IPS-20b (cell line): ENCODE data around the gene METTL6.
"Not testable (repeated sequence)": the region's sequence is repeated elsewhere in the genome, so short reads cannot be mapped to it uniquely, and the experiment has no call there.

Source experiments
- H3K27ac ChIP-seq: one replicate; pipeline ENCODE4 v1.5.1; 2013; ENCODE audit warnings: low read length
- H3K27me3 ChIP-seq: 2 replicates; pipeline ENCODE4 v1.6.1; 2013; ENCODE audit warnings: mild to moderate bottlenecking, low read length, inconsistent platforms; ENCODE audit not compliant: insufficient read depth
- H3K36me3 ChIP-seq: 2 replicates; pipeline ENCODE4 v1.6.1; 2013; ENCODE audit warnings: low read depth, mild to moderate bottlenecking, inconsistent platforms, low read length, moderate library complexity; ENCODE audit not compliant: insufficient read depth
- H3K4me1 ChIP-seq: 2 replicates; pipeline ENCODE4 v1.6.1; 2013; ENCODE audit warnings: mild to moderate bottlenecking, control low read depth, inconsistent platforms, low read length, moderate library complexity; ENCODE audit not compliant: insufficient read depth
- H3K4me3 ChIP-seq: 2 replicates; pipeline ENCODE4 v1.5.1; 2013; ENCODE audit warnings: mild to moderate bottlenecking, low read length, inconsistent platforms
- H3K9ac ChIP-seq: 2 replicates; pipeline ENCODE4 v1.6.1; 2013; ENCODE audit warnings: low read depth, mild to moderate bottlenecking, inconsistent platforms, low read length, moderate library complexity
- H3K9me3 ChIP-seq: 2 replicates; pipeline ENCODE4 v1.6.1; 2013; ENCODE audit warnings: mild to moderate bottlenecking, low read depth, low read length, inconsistent platforms; ENCODE audit not compliant: insufficient read depth

METTL6 gene

DNA sequence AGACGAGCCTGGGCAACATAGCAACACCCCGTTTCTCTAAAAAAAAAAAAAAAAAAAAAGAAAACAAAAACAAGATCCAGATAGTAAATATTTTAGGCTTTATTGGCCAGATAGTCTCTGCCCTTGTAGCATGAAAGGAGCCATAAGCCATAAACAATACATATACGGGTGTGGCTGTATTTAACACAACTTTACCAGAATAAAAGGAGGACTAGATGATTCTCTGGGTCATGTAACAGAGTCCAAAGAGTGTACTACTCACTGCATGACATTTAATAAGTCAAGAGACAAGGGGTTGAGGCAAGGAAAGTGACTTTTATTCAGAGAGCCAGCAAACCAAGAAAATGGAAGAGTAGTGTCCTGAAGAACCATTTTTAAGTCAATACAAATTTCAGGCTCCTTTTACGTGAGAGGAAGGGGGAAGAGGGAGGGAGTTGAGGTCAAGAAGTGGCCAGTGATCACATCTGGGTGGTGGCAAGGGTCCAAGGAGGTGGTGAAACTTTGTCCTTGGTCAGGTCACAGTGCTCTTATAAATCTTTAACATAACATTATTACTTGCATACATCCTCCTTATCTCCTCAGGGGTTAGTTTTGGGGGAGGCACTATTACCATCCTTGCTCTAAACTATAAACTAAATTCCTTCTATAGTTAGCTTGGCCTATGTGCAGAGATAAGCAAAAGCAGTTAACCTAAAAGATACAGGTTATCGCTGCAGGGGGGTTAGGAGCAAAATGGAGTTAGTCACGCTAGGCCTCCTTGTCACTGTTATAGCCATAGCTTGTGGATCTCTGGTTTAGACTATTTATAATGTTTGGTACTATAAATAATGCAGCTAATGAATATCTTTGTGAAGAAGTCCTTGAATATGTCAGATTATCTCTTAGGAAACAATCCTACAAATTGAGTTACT, 46.1 kb downstream of the METTL6 start:
- no peak overlapping the region for H3K27ac ChIP-seq
- no peaks in the 10 kb centered on the region for H3K27me3 ChIP-seq
- H3K36me3 ChIP-seq = no peaks in the 10 kb centered on the region
- no peaks in the 10 kb centered on the region for H3K9me3 ChIP-seq
- no peaks in the 10 kb centered on the region for H3K4me1 ChIP-seq
- H3K4me3 ChIP-seq = no peak overlapping the region
- H3K9ac ChIP-seq = no peak overlapping the region

DNA sequence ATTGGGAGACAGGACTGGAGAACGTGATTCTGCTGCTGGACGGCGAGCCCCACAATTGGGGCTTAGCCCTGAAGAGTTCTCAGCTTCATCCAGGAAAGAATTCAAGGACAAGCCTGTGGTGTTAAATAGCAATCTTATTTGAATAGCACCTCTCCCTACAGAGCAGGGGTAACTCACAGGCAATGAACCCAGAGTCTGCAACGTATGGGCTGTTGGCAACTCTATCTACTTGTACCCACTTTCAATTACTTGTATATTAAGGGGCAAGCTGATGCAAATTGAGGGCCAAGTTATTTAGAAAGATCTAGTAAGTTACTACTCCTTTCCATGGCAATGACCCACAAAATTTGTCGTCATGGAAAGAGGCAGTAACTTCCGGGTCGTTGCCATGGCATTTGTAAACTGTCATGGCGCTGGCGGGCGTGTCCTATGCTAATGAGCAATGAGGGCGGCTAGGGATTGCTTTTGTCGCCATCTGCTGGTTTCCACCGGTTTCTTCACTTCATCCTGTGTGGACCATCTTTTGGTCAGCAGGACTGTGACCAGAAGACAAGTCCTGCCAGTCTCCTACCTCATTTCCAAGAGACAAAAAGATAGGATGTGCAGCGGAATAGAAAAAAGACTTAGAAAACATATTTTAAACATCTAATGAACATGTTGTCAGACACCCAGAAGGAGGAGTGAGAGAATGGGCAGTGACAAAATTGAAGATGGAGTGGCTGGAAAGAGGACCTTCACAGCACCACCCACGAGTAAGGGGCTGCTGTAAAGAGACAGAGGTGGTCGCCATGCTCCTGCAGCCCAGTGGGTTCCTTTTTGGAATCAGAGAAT, 49.2 kb downstream of the METTL6 start:
- no peaks in the 10 kb centered on the region for H3K9me3 ChIP-seq
- H3K27ac ChIP-seq = peak overlapping the region; percentile 19
- H3K27me3 ChIP-seq = no peaks in the 10 kb centered on the region
- peak overlapping the region; percentile 49; the same call in 1 of the 2 replicates for H3K4me3 ChIP-seq
- peak overlapping the region; percentile 18; the same call in 1 of the 2 replicates for H3K9ac ChIP-seq
- H3K36me3 ChIP-seq = no peaks in the 10 kb centered on the region
- no peaks in the 10 kb centered on the region for H3K4me1 ChIP-seq

DNA sequence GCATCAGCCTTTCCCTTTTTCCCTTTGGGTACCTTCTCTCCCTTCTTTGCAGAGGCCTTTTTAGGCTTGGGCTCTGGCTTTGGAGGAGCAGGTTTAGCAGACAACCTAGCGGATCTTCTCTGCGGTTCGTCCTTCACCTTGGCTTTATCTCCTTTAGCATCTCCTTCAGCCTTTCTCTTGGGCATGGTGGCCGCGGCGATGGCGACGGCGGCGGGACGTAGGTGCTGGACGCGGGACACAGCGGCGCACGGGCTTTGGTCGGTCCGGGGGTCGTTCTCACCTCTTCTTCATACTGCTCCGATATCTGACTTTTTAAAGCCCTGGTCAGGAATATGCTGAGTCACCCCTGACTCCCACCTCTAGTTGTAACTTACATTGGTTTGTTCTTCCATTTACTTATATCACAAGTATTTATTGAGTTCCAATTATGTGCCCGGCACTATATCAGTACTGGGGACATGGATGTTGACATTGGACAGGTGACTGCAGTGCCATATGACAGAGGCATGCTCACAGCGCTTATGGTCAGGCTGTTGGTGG, 51.8 kb downstream of the METTL6 start:
- Histone ChIP-seq H3K27me3 (no peaks in the 10 kb centered on the region), H3K4me1 (no peaks in the 10 kb centered on the region), H3K9me3 (no peaks in the 10 kb centered on the region), H3K36me3 (no peaks in the 10 kb centered on the region), H3K4me3 (no peak overlapping the region), H3K9ac (no peak overlapping the region), H3K27ac (no peak overlapping the region)

DNA sequence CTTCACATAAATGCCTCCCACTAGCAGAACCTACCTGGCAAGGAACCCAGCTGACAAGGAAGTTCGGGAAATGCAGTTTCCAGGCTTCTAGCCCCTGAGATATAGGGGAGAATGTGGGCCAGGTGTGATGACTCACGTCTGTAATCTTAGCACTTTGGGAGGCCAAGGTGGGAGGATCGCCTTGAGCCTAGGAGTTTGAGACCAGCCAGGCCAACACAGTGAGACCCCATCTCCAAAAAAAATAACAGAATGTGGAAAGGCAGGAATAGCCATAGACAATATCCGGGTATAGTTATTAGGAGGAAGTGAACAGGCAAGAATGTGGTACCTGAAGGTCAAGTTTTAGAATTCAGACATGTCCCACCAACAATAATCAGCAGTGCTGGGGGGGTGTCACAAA, 54.4 kb downstream of the METTL6 start:
- H3K27me3 ChIP-seq = no peaks in the 10 kb centered on the region
- H3K4me3 ChIP-seq = no peak overlapping the region
- no peaks in the 10 kb centered on the region for H3K9me3 ChIP-seq
- no peak overlapping the region for H3K9ac ChIP-seq
- H3K36me3 ChIP-seq = no peaks in the 10 kb centered on the region
- H3K4me1 ChIP-seq = no peaks in the 10 kb centered on the region
- H3K27ac ChIP-seq = no peak overlapping the region

DNA sequence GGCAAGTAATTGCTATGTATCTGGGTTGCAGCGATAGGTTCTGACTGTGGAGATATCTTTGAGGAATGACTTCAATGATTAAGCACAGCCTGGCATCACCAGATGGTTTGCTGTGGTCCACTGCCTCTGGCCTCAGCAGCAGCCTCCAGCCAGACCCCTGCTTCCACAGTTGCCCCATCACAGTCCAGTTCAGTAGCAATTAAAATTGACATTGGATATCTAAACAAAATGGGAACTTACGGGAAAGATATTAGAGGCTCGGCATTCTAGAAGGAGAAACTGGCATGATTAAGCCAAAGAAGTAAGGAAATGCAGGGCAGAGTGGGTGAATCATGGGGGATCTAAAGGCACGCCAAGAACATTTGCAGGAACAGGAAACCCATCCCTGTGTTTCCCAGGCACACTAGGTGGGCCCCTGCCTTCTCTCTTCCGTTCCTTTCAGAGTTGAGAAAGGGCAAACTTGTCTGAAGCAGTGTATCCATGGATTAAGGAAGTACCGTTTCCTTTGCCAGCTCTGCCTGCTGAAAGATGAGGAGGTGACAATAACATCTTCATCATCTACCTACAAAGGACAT, 58.7 kb downstream of the METTL6 start:
- H3K4me3 ChIP-seq = no peak overlapping the region
- H3K4me1 ChIP-seq = no peaks in the 10 kb centered on the region
- H3K36me3 ChIP-seq = no peaks in the 10 kb centered on the region
- no peaks in the 10 kb centered on the region for H3K27me3 ChIP-seq
- no peaks in the 10 kb centered on the region for H3K9me3 ChIP-seq
- H3K9ac ChIP-seq = no peak overlapping the region
- H3K27ac ChIP-seq = no peak overlapping the region

DNA sequence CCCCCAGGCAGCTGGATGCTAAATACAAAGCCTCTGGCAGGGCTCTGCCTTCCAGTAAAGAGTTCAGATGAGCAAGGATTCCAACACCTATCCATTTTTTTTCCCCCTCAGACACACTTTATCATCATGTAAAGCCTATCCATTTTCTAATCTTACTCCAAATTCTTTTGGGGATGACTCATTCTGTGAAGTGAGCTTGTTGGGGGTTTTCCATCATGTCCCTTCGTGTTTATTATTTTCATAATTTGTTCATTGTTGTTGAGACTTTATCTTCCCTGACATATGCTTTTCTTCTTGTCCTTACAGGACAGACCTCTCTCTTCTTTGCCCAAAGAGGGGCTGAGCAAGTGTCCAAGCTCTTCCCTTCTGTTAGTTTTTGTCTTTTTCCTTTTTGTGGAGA, 60.3 kb downstream of the METTL6 start:
- Histone ChIP-seq H3K4me1 (peaks cover under 1% of the 10 kb centered on the region; the same call in 1 of the 2 replicates), H3K9ac (no peak overlapping the region)

DNA sequence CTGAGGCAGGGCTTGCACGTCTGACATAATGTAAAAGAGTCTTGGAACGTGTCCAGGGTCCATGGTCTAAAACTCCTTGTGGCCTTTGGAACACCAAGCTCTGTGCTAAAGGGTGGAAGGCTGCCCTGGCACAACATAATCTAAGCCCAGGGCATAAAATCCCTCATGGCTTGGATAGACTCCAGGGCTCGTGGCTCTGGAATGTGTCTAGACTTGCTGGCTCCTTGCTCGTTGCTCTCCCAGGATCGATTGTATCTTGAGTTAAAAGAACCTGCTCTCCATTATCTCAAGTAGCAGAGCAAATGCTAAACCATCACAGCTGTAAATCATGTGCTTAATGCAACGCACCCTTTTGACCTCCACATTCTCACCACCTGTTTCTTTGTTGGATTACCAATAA, 63.3 kb downstream of the METTL6 start:
- H3K9me3 ChIP-seq, H3K4me3 ChIP-seq, H3K9ac ChIP-seq, H3K27ac ChIP-seq, H3K27me3 ChIP-seq, H3K36me3 ChIP-seq: not testable (repeated sequence)
- H3K4me1 ChIP-seq = peaks cover 15% of the 10 kb centered on the region

More for the DNA sequence above, 60.3 kb downstream of the METTL6 start:
- no peak overlapping the region for H3K4me3 ChIP-seq
- H3K9me3 ChIP-seq = no peaks in the 10 kb centered on the region
- no peaks in the 10 kb centered on the region for H3K36me3 ChIP-seq
- no peaks in the 10 kb centered on the region for H3K27me3 ChIP-seq
- H3K27ac ChIP-seq = no peak overlapping the region

DNA sequence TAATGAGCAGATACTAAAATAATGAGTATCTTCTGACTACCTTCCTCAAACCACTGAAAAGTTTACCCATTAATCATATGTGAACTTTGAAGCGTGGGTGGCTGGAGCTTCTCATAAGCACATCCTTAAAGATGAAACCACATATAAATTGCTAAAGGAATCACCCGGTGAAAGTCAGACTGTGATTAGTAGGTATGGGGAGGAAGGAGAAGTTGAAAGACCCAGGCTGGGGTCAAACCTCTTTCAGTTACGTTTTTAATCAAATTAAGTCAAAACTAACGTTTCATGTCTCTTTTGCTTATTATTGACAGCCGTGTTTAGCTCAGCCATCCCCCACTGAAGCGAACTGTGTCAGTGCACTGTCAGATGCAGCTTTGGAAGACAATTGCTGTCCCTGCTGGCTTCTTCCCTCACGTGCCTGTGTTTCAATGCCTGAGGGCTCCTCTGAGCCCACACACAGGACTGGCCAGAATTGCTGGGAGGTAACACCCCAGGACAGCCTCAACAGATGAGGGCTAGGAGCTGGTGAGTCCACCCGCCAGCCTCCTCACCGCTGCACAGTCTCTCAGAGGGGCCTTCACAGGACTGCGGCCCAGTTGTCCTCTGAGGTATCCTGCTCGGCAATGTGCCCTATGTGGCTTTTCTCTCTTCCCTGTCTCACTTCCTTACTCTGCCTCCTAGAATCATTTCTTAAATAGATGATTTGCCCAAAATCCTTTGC, 65.7 kb downstream of the METTL6 start:
- Histone ChIP-seq H3K9me3 (no peaks in the 10 kb centered on the region), H3K9ac (no peak overlapping the region; the same call in 1 of the 2 replicates), H3K4me3 (no peak overlapping the region), H3K27me3 (no peaks in the 10 kb centered on the region), H3K4me1 (peaks cover 15% of the 10 kb centered on the region), H3K36me3 (no peaks in the 10 kb centered on the region), H3K27ac (no peak overlapping the region)

DNA sequence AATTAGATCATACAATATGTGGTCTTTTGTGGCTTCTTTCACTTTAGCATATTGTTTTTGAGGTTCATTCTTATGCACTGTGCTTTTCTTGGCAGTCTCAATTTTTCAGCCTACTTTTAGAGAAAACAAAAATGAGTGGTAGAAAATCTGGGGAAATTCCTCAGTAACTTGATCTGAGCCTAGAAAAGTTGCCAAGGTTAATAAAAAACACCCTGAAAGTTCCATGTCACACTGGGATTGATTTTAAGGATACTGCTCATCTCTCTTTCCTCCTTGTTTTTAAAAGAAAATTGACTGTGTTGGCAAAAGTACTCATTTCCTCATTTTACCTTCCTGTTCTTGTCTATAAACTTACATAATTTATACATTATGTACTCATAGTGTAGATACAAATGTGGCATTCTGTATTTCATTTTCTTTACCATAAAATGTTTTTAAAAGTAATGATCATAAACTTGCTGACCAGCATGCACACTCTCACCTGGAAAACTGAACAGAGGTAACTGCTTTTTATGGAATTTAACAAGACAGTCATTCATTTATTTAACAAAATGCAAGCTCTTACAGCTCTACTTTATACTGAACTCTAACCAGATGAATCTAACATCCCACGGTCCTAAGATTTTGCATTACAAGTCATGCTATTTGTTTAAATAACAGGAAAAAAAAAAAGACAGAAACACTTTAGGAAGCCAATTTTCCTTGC, 66.4 kb downstream of the METTL6 start:
- H3K4me3 ChIP-seq = no peak overlapping the region
- no peak overlapping the region for H3K27ac ChIP-seq
- H3K4me1 ChIP-seq = peaks cover 21% of the 10 kb centered on the region
- H3K9ac ChIP-seq = no peak overlapping the region
- H3K9me3 ChIP-seq = no peaks in the 10 kb centered on the region
- no peaks in the 10 kb centered on the region for H3K36me3 ChIP-seq
- H3K27me3 ChIP-seq = no peaks in the 10 kb centered on the region
